Forelimb muscle (tissue), 1 donor: ENCODE results near the gene EIPR1. TPM values are rescaled to one million over a fixed set of nuclear protein-coding genes. Genes with fewer than 3 reads are reported as not detected.
A peak's percentile ranks its signal among the peaks of the same experiment; 100 is the strongest.

ENCODE experiments used
- DNase-seq: peaks from one replicate; pipeline ENCODE4 v3.0.0-alpha.2; 2013; ENCODE audit warnings: low read depth
- polyA plus RNA-seq: library from polyadenylated mRNA; unstranded; fragments of 120-200 nt; gene quantifications from one replicate; pipeline ENCODE4 v1.2.1, GENCODE V29; 2013; ENCODE audit not compliant: insufficient read length

The EIPR1 gene
- polyA plus RNA-seq, 1 donor, result 18.9 TPM

- DNase-seq, result no peak
Observed at GRCh38 chr2:3305952-3306351, 71.7 kb downstream of the EIPR1 start.

- no peak for DNase-seq
Observed at GRCh38 chr2:3305431-3305830, 72.2 kb downstream of the EIPR1 start.

GRCh38 chr2:3303583-3304406 is 73.8 kb downstream of the EIPR1 start:
- DNase-seq, result peak; percentile 59

- no peak for DNase-seq
Observed at GRCh38 chr2:3302751-3303582, 74.7 kb downstream of the EIPR1 start.

GRCh38 chr2:3302421-3302750 is 75.2 kb downstream of the EIPR1 start:
- DNase-seq, result no peak

GRCh38 chr2:3301001-3301400 is 76.6 kb downstream of the EIPR1 start:
- no peak for DNase-seq

GRCh38 chr2:3300224-3300995 is 77.2 kb downstream of the EIPR1 start:
- DNase-seq, result no peak

GRCh38 chr2:3299703-3300102 is 77.9 kb downstream of the EIPR1 start:
- no peak for DNase-seq

- no peak for DNase-seq
Observed at GRCh38 chr2:3299130-3299529, 78.5 kb downstream of the EIPR1 start.

- DNase-seq, result no peak
Observed at GRCh38 chr2:3298191-3298590, 79.4 kb downstream of the EIPR1 start.

GRCh38 chr2:3297523-3297922 is 80.1 kb downstream of the EIPR1 start:
- DNase-seq, result no peak

GRCh38 chr2:3296182-3296972 is 81.2 kb downstream of the EIPR1 start:
- no peak for DNase-seq

GRCh38 chr2:3294493-3294892 is 83.1 kb downstream of the EIPR1 start:
- no peak for DNase-seq

- DNase-seq, result no peak
Observed at GRCh38 chr2:3294069-3294468, 83.5 kb downstream of the EIPR1 start.

- DNase-seq, result no peak
Observed at GRCh38 chr2:3293221-3293620, 84.4 kb downstream of the EIPR1 start.

GRCh38 chr2:3292416-3292815 is 85.2 kb downstream of the EIPR1 start:
- no peak for DNase-seq

- DNase-seq, result no peak
Observed at GRCh38 chr2:3291750-3292149, 85.9 kb downstream of the EIPR1 start.

GRCh38 chr2:3291113-3291512 is 86.5 kb downstream of the EIPR1 start:
- no peak for DNase-seq

GRCh38 chr2:3290655-3291054 is 87.0 kb downstream of the EIPR1 start:
- no peak for DNase-seq

GRCh38 chr2:3289971-3290370 is 87.6 kb downstream of the EIPR1 start:
- DNase-seq, result no peak

- DNase-seq, result no peak
Observed at GRCh38 chr2:3289526-3289925, 88.1 kb downstream of the EIPR1 start.

GRCh38 chr2:3289171-3289515 is 88.5 kb downstream of the EIPR1 start:
- no peak for DNase-seq
